MCF 10A (cell line): ENCODE results near the gene KIAA0753. TPM values are rescaled to one million over a fixed set of nuclear protein-coding genes. Genes with fewer than 3 reads are reported as not detected.

Source experiments
- BruUV-seq: library from RNA; stranded (reverse); fragments of 400-500 nt; replicated peaks from 2 replicates; lab custom pipeline; 2021; lab: Mats Ljungman, UMichigan
- CTCF ChIA-PET: fragments of 300-600 bp; sonication (Branson Sonifier 250); formaldehyde crosslinking; extraction: SDS; loops from one replicate; lab custom pipeline; 2021; ENCODE audit warnings: antibody characterized with exemption, inconsistent platforms; lab: Yijun Ruan, JAX
- POLR2A ChIA-PET: fragments of 300-600, 350-650 bp; sonication (Branson Sonifier 250); formaldehyde crosslinking; extraction: SDS; loops from one replicate; lab custom pipeline; 2020; ENCODE audit warnings: antibody characterized with exemption, inconsistent platforms; lab: Yijun Ruan, JAX
- DNase-seq: peaks from one replicate; pipeline ENCODE4 v3.0.0-alpha.2; 2018; ENCODE audit not compliant: unreplicated experiment
- H3K27ac Mint-ChIP-seq: one replicate; pipeline ENCODE4 v1.8.0; 2022; ENCODE audit warnings: mild to moderate bottlenecking, low read depth, mixed read lengths; ENCODE audit not compliant: unreplicated experiment
- H3K27me3 Mint-ChIP-seq: one replicate; pipeline ENCODE4 v1.8.0; 2022; ENCODE audit warnings: mixed read lengths; ENCODE audit not compliant: insufficient read depth, unreplicated experiment
- H3K36me3 Mint-ChIP-seq: one replicate; pipeline ENCODE4 v1.8.0; 2022; ENCODE audit warnings: mild to moderate bottlenecking, moderate library complexity, mixed read lengths; ENCODE audit not compliant: insufficient read depth, unreplicated experiment
- H3K4me1 Mint-ChIP-seq: one replicate; pipeline ENCODE4 v1.8.0; 2022; ENCODE audit warnings: mixed read lengths; ENCODE audit not compliant: insufficient read depth, unreplicated experiment
- H3K4me3 Mint-ChIP-seq: one replicate; pipeline ENCODE4 v1.8.0; 2022; ENCODE audit warnings: mild to moderate bottlenecking, moderate library complexity, mixed read lengths; ENCODE audit not compliant: unreplicated experiment
- H3K9me3 Mint-ChIP-seq: one replicate; pipeline ENCODE4 v1.8.0; 2022; ENCODE audit warnings: mixed read lengths; ENCODE audit not compliant: unreplicated experiment
- intact Hi-C: fragments of 100-400 bp; cut with micrococcal nuclease; formaldehyde crosslinking; loops from 2 replicates; pipeline ENCODE4 v1.14.1; 2022
- total RNA-seq: library from RNA; stranded (reverse); gene quantifications from 2 replicates; pipeline ENCODE4 v1.2.3, GENCODE V29; 2022
- TF ChIP-seq, protein P1 (sequence below): fragments of 200-600 bp; IDR thresholded peaks from one replicate; pipeline ENCODE4 v1.8.0; 2022; ENCODE audit warnings: antibody characterized with exemption, mild to moderate bottlenecking; ENCODE audit not compliant: unreplicated experiment

KIAA0753 gene
- total RNA-seq, 1 experiment from 2014 or later, result 22.8 TPM

DNA sequence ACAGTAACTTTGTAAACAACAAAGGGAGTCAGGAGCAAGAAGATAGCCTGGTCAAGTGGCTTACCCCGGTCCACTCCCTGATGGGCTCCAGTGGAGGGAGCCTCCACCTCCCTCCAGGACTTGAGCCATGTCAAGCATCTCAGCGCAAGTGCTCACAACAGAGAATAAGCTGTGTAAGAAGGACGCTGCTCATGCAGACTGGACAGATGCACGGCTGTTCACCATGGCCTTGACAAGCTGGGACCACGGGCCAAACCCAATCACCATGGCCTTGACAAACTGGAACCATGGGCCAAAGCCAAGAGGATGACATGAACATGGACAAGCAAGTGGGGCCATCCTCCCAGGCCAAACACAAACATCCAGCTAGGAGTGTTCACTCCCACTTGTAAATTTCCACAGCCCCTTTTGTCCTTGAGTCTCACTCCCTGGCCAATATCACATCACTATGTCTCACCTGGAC lies 80.7 kb downstream of the KIAA0753 start:
- TF ChIP-seq, protein P1, sequence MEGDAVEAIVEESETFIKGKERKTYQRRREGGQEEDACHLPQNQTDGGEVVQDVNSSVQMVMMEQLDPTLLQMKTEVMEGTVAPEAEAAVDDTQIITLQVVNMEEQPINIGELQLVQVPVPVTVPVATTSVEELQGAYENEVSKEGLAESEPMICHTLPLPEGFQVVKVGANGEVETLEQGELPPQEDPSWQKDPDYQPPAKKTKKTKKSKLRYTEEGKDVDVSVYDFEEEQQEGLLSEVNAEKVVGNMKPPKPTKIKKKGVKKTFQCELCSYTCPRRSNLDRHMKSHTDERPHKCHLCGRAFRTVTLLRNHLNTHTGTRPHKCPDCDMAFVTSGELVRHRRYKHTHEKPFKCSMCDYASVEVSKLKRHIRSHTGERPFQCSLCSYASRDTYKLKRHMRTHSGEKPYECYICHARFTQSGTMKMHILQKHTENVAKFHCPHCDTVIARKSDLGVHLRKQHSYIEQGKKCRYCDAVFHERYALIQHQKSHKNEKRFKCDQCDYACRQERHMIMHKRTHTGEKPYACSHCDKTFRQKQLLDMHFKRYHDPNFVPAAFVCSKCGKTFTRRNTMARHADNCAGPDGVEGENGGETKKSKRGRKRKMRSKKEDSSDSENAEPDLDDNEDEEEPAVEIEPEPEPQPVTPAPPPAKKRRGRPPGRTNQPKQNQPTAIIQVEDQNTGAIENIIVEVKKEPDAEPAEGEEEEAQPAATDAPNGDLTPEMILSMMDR, result no peak
- Mint-ChIP-seq H3K9me3 (peaks cover 10% of the 10 kb centered on the region), H3K27ac (no peak overlapping the region), H3K4me1 (peaks cover 14% of the 10 kb centered on the region), H3K27me3 (no peaks in the 10 kb centered on the region), H3K36me3 (no peaks in the 10 kb centered on the region), H3K4me3 (no peak overlapping the region)
- CTCF ChIA-PET, result interaction anchor here (1.5 kb wide), 1 partner anchor 87 kb away, joined by 12 read pairs; no protein-coding TSS in a partner anchor
- no TSS peak for BruUV-seq
- intact Hi-C loops, result no loop called here
- DNase-seq, result no peak
- POLR2A ChIA-PET, result interaction anchor here (0.6 to 1.0 kb wide), 3 partner anchors 8 to 32 kb away, joined by 3 read pairs; no protein-coding TSS in a partner anchor

DNA sequence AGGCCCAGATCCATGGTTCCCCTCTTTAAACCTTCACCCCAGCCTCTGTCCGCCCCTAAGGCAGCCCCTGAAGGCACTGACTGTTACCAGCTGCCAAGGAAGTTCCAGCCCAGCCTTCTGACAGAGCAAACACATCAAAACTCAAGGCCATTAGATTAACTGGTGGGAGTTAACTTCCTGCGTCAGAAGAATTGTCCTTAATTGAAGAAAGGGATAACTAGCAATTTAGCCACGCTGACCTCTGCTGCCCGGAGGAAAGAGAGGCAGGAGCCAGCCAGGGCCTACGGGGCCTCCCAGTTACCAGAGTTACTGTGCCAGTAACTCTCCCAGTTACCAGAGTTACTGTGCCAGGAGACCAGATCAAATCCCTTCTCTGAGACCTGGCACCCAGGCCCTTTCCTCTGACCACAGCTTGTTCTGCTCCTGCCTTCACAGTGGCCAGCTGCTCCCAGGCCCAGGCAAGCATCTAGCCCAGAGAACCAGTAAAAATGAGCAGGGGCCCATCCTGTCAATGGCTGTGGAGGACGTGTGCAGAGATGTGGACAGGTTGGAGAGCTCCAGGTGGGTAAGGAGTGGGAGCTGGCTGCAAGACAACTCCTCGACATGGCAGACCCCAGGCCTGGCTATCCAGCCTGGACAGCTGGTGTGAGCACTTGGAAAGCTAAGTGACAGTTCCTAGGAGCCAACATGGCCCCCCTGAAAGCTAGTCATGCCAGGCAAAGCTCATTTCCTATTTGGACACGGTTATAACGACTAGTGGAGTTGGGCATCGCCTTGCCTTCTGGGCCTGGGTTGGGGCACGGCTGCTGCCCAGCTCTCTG lies 81.4 kb downstream of the KIAA0753 start:
- ChIA-PET POLR2A (interaction anchor here (0.6 to 1.9 kb wide), 6 partner anchors 8 to 51 kb away, joined by 3 to 16 read pairs (median 3); no protein-coding TSS in a partner anchor), CTCF (interaction anchor here (1.5 kb wide), 1 partner anchor 87 kb away, joined by 12 read pairs; no protein-coding TSS in a partner anchor)
- no TSS peak for BruUV-seq
- intact Hi-C loops, result no loop called here
- Mint-ChIP-seq H3K27me3 (no peaks in the 10 kb centered on the region), H3K4me1 (peaks cover 18% of the 10 kb centered on the region), H3K4me3 (no peak overlapping the region), H3K36me3 (no peaks in the 10 kb centered on the region), H3K27ac (no peak overlapping the region), H3K9me3 (peaks cover 10% of the 10 kb centered on the region)
- no peak for DNase-seq
- TF ChIP-seq, protein P1, result no peak

DNA sequence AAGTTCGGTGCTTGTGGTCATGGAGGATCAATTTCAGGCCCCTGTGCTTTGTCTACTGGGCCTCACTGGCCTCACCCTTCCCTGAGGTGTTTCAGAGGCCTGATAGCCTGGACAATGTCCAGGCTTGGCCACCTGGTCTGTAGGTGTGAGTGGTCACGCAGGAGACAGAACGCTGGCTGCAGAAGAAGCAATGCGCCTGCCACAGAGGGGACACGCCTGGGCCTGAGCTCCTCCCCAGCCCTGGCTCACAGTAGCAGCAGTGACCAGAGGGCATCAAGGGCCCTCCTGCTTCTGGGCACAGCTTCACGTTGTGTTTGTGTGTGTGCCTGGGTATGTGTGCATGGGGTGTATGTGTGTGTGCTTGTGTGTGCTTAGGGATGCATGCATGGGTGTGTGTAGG lies 82.2 kb downstream of the KIAA0753 start:
- intact Hi-C loops, result no loop called here
- H3K27me3 Mint-ChIP-seq, result no peaks in the 10 kb centered on the region
- H3K4me3 Mint-ChIP-seq, result no peak overlapping the region
- CTCF ChIA-PET, result interaction anchor here (0.6 kb wide), 2 partner anchors 29 to 889 kb away, joined by 3 to 5 read pairs; no protein-coding TSS in a partner anchor
- TF ChIP-seq, protein P1, result no peak
- no peaks in the 10 kb centered on the region for H3K36me3 Mint-ChIP-seq
- no peak overlapping the region for H3K27ac Mint-ChIP-seq
- H3K4me1 Mint-ChIP-seq, result peaks cover 21% of the 10 kb centered on the region
- DNase-seq, result no peak
- POLR2A ChIA-PET, result interaction anchor here (1.0 to 1.9 kb wide), 3 partner anchors 9 to 33 kb away, joined by 3 to 16 read pairs (median 3); no protein-coding TSS in a partner anchor
- peaks cover 10% of the 10 kb centered on the region for H3K9me3 Mint-ChIP-seq
- BruUV-seq, result no TSS peak

DNA sequence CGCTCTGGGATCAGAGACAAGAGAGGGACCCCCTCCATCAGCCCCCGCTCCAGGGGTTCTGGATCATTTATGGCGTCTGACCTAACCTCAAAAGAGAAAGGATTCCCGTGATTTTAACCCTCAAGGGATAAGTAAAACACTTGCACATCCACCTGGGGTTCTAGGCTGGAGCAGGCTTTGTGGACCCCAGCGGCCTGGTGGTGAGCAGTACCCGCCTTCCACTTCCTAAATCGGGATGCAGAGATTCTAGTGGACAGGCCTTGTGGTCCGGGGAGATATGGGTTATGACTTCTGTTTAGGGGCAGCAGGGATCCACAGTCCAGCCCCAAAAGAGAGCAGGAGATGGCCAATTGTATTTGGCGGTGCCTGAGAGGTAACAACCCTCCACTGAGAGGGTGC lies 83.5 kb downstream of the KIAA0753 start:
- intact Hi-C loops, result no loop called here
- DNase-seq, result no peak
- Mint-ChIP-seq H3K9me3 (peaks cover 10% of the 10 kb centered on the region), H3K4me3 (peak overlapping the region; percentile 80), H3K27ac (no peak overlapping the region), H3K4me1 (peaks cover 32% of the 10 kb centered on the region), H3K27me3 (no peaks in the 10 kb centered on the region), H3K36me3 (no peaks in the 10 kb centered on the region)
- no TSS peak for BruUV-seq
- ChIA-PET POLR2A (interaction anchor here (0.6 to 1.9 kb wide), 3 partner anchors 10 to 52 kb away, joined by 3 to 16 read pairs (median 3); no protein-coding TSS in a partner anchor), CTCF (no interaction called here)
- TF ChIP-seq, protein P1, result no peak
